Smooth muscle cell of bladder (primary cell): ENCODE measurements around the gene CARF. TPM values are rescaled to one million over a fixed set of nuclear protein-coding genes. Genes with fewer than 3 reads are reported as not detected.

ENCODE experiments used
- total RNA-seq: library from RNA; depleted of rRNA; stranded (reverse); fragments of >200 nt; gene quantifications from 2 replicates; pipeline ENCODE4 v1.2.3, GENCODE V29; 2014

CARF gene, protein sequence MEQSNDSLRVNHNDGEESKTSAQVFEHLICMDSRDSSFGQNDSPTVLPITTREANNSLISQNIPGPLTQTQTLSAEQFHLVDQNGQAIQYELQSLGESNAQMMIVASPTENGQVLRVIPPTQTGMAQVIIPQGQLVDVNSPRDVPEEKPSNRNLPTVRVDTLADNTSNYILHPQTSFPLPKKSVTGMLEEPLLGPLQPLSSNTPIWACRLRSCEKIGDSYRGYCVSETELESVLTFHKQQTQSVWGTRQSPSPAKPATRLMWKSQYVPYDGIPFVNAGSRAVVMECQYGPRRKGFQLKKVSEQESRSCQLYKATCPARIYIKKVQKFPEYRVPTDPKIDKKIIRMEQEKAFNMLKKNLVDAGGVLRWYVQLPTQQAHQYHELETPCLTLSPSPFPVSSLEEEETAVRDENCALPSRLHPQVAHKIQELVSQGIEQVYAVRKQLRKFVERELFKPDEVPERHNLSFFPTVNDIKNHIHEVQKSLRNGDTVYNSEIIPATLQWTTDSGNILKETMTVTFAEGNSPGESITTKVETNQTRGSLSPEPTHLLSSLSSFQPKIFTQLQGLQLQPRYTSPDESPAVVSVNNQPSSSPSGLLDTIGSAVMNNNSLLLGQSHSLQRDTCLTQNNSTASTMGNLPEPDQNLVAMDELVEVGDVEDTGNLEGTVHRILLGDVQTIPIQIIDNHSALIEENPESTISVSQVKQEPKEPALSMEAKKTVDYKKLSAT
- total RNA-seq = 5.1 and 5.3 TPM in 2 replicates

DNA sequence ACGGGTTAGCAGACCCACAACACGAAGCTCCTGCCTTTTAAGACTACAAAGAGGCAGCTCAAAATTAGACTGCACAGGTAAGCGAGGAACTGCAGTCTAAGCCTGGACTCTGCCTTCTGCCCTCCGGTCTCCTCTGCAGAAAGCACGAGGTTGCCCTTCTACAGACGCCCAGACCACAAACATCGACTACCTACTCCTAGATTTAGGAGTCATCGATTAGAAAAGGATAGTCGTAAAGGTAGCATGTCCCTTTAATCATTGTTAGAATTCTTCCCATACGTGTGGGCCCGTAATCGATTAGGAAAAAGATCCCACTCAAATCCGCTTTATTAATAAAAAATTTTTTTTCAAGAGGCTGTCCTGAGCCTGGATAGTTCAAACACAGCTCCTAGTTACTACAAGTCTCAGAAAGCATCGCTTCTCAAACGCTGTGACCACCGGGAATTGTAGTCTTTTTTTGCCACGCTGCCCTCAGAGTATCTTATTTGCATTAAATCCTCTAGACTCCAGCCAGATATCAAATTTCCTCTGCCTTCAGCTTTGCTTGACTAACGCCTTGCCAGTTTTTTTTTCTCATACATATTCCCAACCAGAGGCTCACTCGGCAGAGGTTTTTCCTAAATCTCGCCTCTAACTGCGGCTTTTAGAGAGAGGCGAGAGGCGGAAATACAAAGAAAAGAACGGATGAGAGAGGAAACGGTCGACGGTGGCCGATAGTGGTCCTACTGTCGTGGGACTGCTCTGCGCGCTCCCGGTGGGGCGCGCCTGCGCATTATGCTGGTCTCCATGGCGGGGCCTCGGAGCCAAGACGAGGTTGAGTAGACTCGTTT lies at the start of gene CARF, which contains the start of gene WDR12:
TSS of gene CARF (plus strand) at position 764 of the 830 bp plus-strand sequence. CDS start 29,628 bp downstream, outside the sequence.
TSS of gene WDR12 (minus strand) at position 162 of the 830 bp plus-strand sequence. CDS start 197 bp downstream, outside the sequence.

DNA sequence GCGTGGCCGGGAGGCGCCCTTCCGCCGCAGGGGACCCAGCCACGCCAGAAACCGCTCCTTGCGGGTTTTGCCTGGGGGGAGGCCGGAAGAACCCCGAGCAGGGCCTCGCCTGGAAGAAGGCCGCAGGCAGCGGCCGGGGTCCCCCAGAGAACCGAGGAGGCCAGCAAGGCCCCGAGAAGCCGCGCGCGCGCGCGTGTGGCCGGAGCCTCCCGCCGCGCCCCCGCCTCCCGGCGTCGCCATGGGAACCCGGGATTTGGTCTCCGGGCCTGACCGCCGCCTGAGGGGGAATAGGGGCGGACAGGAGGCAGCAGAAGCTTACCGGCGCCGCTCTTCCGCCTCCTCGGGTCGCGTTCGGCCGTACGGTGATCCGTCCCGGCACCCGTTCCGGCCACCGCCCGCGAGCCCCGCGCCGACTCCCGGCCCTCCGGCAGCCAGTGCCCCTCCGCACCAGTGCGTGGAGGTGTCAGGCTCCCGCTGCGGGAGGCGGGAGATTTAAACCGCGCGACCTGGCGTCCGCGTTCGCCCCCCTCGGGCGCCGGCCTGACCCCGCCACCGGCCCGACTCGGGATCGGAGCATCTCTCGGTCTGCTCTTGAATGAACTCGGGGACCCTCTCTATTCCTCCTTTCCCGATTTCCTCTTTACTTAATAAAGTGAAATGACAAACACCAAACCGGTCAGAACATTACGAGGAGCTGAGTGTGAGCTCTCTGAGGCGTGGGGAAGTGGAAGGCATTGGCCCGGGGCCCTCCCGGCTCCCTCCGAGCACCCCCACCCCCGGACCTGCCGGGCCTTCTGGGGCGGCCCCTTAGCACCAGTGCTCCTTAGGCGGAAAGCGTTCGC lies 40.6 kb upstream of the CARF start, which contains the start of gene ICA1L:
TSS of gene ICA1L (minus strand) at position 467 of the 842 bp plus-strand sequence. CDS start 42,757 bp downstream, outside the sequence.

DNA sequence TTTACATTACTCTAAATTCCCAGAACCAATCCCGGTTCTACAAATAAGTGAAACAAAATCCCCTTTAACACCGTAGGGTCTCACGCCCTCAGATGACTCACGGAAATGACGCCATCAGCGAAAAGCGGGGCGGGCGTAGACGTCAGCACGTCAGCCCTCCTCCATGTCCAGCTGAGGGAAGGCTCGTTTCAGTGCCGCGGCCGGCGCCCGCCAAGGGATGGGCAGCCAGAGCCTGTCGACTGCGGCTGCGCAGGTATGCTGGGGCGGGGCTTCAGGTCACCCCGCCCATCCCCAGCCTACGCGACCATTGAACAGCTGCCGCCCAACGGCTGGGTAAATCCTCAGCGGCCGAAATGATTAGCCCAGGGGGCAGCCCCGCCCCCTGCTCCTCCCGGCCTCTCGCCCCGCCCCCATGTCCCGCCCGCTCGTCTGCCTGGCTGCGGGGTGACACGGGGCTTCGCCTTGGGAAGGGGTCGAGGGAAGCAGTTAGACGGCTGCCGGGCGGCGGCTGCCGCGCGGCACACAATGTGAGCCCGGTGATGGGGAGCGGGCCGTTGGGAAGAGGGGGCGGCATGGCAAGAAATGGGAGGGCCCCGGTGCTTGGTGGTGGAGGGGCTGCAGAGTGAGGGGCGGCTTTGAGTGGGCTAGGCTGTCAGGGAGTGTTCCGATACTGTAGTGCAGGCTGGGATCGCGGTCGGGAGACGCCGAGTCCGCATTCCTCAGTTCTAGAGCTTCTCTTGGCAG lies 102.6 kb downstream of the CARF start, which contains the start of gene NBEAL1:
TSS of gene NBEAL1 (plus strand) at position 420 of the 744 bp plus-strand sequence. CDS start 1,510 bp downstream, outside the sequence.

Other genes starting within 250 kb of the CARF start
- gene ICA1L, start 40.5 kb upstream of the CARF start, total RNA-seq = 4.4 and 5.5 TPM in 2 replicates
- gene WDR12, start 602 bp upstream of the CARF start, total RNA-seq = 22.5 and 34.9 TPM in 2 replicates
- gene NBEAL1, start 102.6 kb downstream of the CARF start, total RNA-seq = 29.2 and 33.9 TPM in 2 replicates